Superior temporal gyrus (tissue), 1 donor: Measurements from ENCODE around the gene PROS1.
"Not testable (repeated sequence)": the region's sequence is repeated elsewhere in the genome, so short reads cannot be mapped to it uniquely, and the experiment has no call there.

Experiments used
- DNase-seq: peaks from one replicate; pipeline ENCODE4 v3.0.0-alpha.2; 2016; ENCODE audit errors: extremely low spot score

Gene PROS1

DNA sequence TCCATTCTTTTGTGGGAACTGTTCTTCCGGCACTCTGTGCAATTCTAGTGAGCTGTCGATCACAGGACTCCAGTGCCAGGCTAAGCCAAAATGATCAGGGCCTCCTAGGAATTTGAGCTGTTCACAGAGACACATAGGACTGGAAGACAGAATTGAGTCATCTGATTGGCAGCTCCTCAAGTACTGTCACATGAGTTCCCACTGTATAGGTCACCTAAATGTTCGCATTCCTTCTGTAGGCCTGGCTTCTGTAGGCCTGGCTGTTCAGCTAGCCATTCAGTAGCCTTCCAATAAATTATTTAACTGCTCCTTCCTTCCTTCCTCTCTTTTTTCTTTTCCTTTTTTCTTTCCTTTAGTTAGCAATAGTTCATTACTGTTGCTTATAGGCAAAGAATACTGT lies 4.3 kb downstream of the PROS1 start:
- DNase-seq = no peak

GRCh38 chr3:93965106-93965505 lies 8.6 kb downstream of the PROS1 start:
- DNase-seq = not testable (repeated sequence)

DNA sequence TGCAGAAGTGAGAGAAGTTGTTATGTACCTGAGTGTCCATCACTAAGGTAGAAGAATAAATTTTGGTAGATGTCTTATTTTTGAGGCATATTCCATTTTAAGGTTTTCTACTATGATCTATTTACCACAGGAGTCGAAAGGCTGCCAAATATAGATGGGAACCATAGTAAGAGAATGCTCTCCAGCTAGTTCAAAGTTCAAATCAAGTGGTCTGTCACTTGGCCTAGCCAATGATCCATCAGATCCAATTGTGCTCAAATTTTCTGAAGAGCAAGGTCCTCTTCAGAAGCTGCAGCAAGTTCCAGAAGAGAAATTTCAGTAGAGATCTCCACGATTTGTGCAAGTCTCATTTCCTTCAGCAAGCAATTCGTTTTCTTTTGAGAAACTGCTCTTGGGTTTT lies 10.9 kb downstream of the PROS1 start:
- DNase-seq = no peak

- DNase-seq = no peak
These were observed 12.2 kb downstream of the PROS1 start for GRCh38 chr3:93961489-93961888.

GRCh38 chr3:93961026-93961425 lies 12.7 kb downstream of the PROS1 start:
- DNase-seq = no peak

- DNase-seq = not testable (repeated sequence)
These were observed 23.7 kb downstream of the PROS1 start for GRCh38 chr3:93949958-93950357.

- not testable (repeated sequence) for DNase-seq
These were observed 36.2 kb downstream of the PROS1 start for GRCh38 chr3:93937485-93937884.

DNA sequence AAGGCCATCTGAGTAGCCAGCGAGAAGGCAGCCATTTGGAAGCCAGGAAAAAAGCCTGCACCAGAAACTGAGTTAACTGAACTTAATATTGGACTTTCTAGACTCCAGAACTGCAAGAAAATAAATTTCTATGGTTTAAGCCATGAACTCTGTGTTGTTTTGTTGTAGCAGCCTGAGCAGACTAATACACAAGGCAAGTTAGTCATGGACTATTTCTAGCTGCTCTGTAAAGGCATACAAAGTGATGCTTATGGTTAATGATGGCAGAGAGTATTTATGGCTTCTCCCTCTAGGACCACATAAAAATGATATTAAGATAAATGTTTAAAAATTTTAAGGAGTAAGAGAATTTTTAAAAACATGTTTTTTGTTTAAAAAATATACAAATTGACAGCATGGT lies 37.1 kb downstream of the PROS1 start:
- DNase-seq = no peak

DNA sequence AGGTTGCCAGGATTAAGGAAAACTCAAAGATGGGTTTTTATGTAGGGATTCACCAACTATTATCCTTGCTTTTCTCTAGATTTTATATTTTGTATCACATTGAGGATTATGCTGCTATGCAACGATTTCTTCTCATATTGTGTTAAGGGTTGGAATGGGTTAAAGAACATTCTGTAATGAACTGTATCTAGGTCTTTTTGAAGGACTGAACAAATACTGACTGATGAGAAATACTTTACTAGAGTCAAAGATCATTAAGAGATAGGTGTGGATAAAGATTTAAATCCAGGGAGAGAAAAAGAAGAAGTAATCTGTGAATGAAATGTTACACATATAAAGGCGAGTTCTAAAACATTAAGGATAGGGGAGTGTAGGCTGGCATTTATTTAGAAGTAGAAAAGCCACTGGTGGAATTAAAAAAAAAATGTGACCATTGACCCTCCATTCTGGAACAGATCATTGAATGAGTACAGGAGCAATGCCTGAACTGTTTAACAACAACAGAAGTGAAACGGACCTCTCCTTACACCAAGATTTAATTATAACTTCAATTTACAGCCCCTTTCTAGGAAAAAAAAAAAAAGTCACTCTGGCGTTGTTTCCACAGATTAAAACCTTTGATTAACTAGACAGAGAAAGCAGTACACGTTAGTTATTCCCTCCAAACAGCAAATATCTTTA lies 39.2 kb downstream of the PROS1 start:
- DNase-seq = no peak

DNA sequence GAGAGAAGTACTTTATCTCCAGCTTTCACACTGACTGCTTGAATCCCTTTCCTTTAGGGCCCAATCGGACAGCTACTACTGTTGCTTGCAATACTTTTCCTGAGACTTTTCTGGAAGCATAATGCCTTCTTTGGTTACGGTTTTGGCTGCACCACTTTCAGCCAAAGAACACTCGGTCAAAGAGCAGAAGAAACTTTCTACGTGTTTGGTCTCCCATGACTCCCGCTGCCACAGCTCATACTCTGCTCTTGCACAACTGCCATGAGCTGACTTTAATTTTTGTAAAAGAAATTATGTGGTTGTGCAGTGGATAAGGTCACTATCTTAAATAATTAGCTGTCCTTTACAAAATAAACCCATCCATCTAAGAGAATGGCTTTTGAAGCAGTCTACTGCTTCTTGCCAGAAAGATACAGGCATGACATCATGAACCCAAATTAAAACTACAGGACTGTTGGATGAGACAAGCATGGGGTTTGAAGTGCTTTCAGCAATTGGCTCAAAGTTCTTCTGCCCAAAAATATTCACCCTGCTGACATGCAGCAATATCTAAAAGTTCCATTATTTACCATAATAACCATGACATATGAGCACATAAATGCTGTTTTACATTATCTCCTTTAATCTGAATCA lies 42.0 kb downstream of the PROS1 start:
- no peak for DNase-seq

GRCh38 chr3:93930041-93930440 lies 43.7 kb downstream of the PROS1 start:
- DNase-seq = no peak

DNA sequence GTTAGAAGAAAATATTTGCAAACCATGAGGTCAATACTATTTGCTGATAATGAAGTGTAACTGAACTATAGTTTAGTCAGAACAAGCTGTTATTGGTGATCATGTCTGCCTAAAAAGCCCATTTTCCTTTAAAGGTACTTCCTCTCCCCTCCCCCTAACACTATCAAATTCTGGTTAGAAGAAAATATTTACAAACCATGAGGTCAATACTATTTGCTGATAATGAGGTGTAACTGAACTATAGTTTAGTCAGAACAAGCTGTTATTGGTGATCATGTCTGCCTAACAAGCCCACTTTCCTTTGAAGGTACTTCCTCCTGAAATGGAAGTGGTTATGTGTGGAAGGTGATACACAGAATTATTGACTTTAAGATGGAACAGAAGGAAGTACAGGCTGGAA lies 46.9 kb downstream of the PROS1 start:
- DNase-seq = no peak

DNA sequence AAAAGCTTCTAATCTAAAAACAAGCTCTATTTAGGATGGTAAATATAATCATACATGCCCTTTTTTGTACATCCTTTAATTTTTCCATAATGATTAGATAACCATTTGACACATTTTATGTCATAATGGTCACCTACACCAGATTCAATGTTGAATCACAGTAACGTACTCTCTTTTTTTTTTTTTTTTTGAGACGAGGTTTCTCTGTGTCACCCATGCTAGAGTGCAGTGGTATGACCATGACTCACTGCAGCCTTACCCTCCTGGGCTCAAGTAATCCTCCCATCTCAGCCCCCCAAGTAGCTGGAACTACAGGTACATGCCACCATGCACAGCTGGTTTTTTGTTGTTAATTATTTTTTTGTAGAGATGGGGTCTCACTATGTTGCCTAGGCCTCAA lies 49.2 kb downstream of the PROS1 start:
- no peak for DNase-seq

DNA sequence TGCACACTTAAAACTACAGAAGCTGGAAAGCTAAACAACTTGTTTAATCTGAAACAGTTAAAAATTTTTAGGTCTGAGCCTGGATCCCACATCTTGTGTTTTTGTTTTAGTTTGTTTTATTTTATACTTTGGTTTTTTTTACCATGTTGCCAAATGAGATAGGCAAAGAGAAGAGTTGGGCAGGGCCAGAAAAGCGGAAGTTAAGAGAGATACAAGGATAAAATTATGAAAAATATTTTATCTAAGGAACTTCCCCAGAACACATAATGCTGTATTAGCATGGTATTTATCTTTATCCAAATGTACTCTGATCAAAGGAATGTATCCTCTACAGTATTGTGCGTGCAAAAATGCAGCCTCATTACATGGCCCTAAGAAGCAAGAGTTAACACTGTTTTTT lies 50.7 kb downstream of the PROS1 start:
- no peak for DNase-seq

GRCh38 chr3:93917546-93918029 lies 56.1 kb downstream of the PROS1 start:
- not testable (repeated sequence) for DNase-seq

- DNase-seq = not testable (repeated sequence)
These were observed 60.1 kb downstream of the PROS1 start for GRCh38 chr3:93913623-93914022.

- DNase-seq = no peak
These were observed 62.5 kb downstream of the PROS1 start for GRCh38 chr3:93911206-93911605.

DNA sequence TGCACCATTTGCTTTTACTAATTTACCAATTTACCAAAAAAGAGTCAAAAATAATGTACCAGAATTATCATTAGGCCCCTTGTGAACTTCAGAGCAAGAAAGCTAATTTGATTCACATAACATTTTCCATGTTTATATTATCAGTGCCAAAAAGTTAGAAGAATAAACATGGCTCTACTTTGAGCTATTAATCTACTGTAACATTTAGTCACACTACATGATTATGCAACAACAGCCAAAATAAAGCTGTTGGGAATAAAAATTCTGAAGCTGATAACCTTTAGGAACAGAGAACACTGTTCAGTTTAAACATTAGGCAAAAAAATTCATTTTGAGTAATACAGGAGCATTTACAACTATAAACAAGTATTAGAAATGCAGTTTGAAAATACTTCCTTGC lies 63.6 kb downstream of the PROS1 start:
- DNase-seq = no peak

GRCh38 chr3:93907132-93907531 lies 66.6 kb downstream of the PROS1 start:
- no peak for DNase-seq

GRCh38 chr3:93906245-93906644 lies 67.5 kb downstream of the PROS1 start:
- DNase-seq = no peak

DNA sequence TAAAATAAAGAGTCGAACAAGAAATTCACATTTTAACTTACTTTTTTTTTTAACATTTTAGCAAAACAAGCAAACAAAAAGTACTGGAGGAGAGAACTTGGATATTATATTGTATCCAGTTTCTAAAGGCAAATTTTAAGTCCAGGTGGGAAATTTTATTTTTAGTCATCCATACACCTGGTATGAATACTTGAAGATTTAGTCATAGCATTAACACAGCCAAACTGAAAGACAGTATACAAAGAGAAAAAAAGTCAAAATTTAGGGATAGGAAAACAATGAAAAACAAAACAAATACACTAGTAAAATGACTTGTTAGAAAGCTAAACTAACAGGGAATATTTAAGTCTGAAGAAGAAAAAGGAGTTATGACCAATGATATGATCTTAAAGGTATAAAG lies 69.1 kb downstream of the PROS1 start:
- no peak for DNase-seq

DNA sequence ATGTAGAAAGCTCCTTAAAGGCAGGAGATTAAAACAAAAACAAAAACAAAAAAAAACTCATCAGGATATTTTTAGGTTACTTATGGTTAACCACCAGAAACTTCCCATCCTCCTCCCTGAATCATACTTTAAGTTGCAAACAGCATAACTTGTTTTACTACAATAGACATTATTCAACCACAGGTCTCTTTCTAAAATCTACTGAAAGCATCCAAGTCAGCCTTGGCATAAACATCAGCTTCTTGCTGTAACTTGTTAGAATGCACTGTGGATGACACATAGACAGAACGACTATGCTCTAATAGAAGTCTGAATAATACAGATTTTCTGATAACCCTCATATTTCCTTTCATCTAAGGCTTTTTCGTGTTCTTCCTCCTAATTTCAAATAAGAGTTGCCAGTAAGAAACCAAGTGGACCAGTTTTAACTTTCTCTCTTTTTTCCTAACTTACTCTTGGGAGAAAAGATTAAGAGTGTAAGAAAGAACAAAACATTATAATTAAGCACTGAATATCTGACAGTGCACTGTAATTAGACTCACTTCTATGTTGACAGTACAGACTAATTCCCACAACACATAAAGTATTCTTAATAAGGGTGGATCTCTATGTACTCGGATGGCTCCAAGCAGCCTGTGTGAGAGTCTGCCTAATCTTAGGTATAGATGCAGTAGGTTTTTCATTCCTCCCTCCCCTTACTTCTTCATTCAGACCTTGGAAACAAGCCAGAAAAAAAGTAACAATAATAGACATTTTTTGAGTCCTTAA lies 95.3 kb downstream of the PROS1 start:
- DNase-seq = not testable (repeated sequence)

- not testable (repeated sequence) for DNase-seq
These were observed 96.3 kb downstream of the PROS1 start for GRCh38 chr3:93877427-93877826.
